Transverse colon (tissue), 4 donors: Measurements from ENCODE around the gene CHST13. TPM values are rescaled to one million over a fixed set of nuclear protein-coding genes. Genes with fewer than 3 reads are reported as not detected.
A peak's percentile ranks its signal among the peaks of the same experiment; 100 is the strongest.

Experiments
- DNase-seq: peaks from one replicate; pipeline ENCODE4 v3.0.0-alpha.2; 2019
- H3K27ac ChIP-seq, 4 donors: fragments of 200-600 bp; sonication (generic); 2 replicates each; pipeline ENCODE4 v1.5.1; 2016 to 2018; ENCODE audit warnings: inconsistent platforms in 4 of 4
- H3K27me3 ChIP-seq: fragments of 200-600 bp; sonication (generic); 2 replicates; pipeline ENCODE4 v1.5.1; 2017; ENCODE audit warnings: inconsistent platforms
- H3K36me3 ChIP-seq, 4 donors: fragments of 200-600 bp; sonication (generic); 2 replicates each; pipeline ENCODE4 v1.5.1; 2017 to 2019; ENCODE audit warnings: inconsistent platforms in 4 of 4
- H3K4me1 ChIP-seq, 4 donors: fragments of 200-600 bp; sonication (generic); 2 replicates each; pipeline ENCODE4 v1.5.1; 2017 to 2020; ENCODE audit warnings: inconsistent platforms in 4 of 4
- H3K4me3 ChIP-seq, 4 donors: fragments of 200-600 bp; sonication (generic); 1 replicate in 1 of 4; 2 replicates in 3 of 4; pipeline versions ENCODE4 v1.5.1 to v1.6.1; 2017 to 2019; ENCODE audit warnings: inconsistent platforms in 4 of 4
- H3K9me3 ChIP-seq, 2 donors: fragments of 200-600 bp; sonication (generic); 2 replicates each; pipeline ENCODE4 v1.5.1; 2017 to 2019; ENCODE audit warnings: inconsistent platforms in 2 of 2
- CTCF ChIP-seq, 5 experiments: fragments of 200-600 bp in 3 of 5; fragments of 450-650 bp in 2 of 5; sonication (generic) in 3 of 5; IDR thresholded peaks; 1 replicate in 2 of 5; 2 replicates in 3 of 5; pipeline ENCODE4 v1.5.1; 2016 to 2017; ENCODE audit warnings: antibody characterized with exemption in 5 of 5, inconsistent platforms in 3 of 5, mild to moderate bottlenecking in 2 of 5, moderate library complexity in 1 of 5
- EP300 ChIP-seq: sonication (generic); formaldehyde crosslinking; IDR thresholded peaks from one replicate; pipeline ENCODE4 v1.6.1; 2017; ENCODE audit warnings: antibody characterized with exemption, low read depth
- POLR2A ChIP-seq: fragments of 450-650 bp; IDR thresholded peaks from one replicate; pipeline ENCODE4 v1.6.1; 2016; ENCODE audit warnings: antibody characterized with exemption, mild to moderate bottlenecking, moderate library complexity
- POLR2AphosphoS5 ChIP-seq, 3 donors: sonication (generic); formaldehyde crosslinking; IDR thresholded peaks; one replicate each; pipeline ENCODE4 v1.6.1; 2016; ENCODE audit warnings: antibody characterized with exemption in 3 of 3
- WGBS, 2 donors: methylation state at CpG; one replicate each; pipeline ENCODE4 v1.1.5; 2018; ENCODE audit warnings: low coverage in 1 of 2; 5-methylcytosine and 5-hydroxymethylcytosine counted together
- in situ Hi-C, 4 donors: fragments of 200-750 bp; cut with MboI; loops; one replicate each; pipeline versions ENCODE4 v1.15.0 to v1.15.1; 2017; ENCODE audit warnings: low sequenced_read_pairs in 3 of 4, low pct_ligation_motif_present in 1 of 4, low pct_unique_long_range_greater_than_20kb in 1 of 4
- intact Hi-C: fragments of 100-400 bp; cut with DNase I; formaldehyde crosslinking; loops from one replicate; pipeline ENCODE4 v1.15.1; 2023; ENCODE audit warnings: low total_unique reads
- total RNA-seq, 4 donors: library from RNA; depleted of rRNA; stranded (reverse); fragments of >200 nt; gene quantifications; one replicate each; pipeline ENCODE4 v1.1.0, GENCODE V29; 2016

Gene CHST13
- total RNA-seq, 4 donors from 2014 or later, result 2.0 to 6.4 (median 4.9) TPM; not detected in 1

- in situ Hi-C loops, result no loop called here
- Histone ChIP-seq H3K4me3 (no peak overlapping the region), H3K4me1 (no peaks in the 10 kb centered on the region), H3K9me3 (no peaks in the 10 kb centered on the region), H3K27me3 (peaks cover 18% of the 10 kb centered on the region), H3K27ac (no peak overlapping the region), H3K36me3 (no peaks in the 10 kb centered on the region)
- 88% methylated on average over 89 of the region's 101 CpGs; no CpG with 5 or more reads in 1 of the 2 donors for WGBS, 2 donors
- intact Hi-C loops, result no loop called here
- DNase-seq, result peak; percentile 1
- TF ChIP-seq CTCF (IDR thresholded peaks at IDR 0.05) (no peak), POLR2A (no peak)
Measured at GRCh38 chr3:126541628-126542339, 17.8 kb downstream of the CHST13 start.

GRCh38 chr3:126542340-126543241 is 18.6 kb downstream of the CHST13 start:
- no peaks in the 10 kb centered on the region for H3K9me3 ChIP-seq
- 91 to 92% methylated on average over 7 to 57 of the region's 57 CpGs for WGBS, 2 donors
- H3K27me3 ChIP-seq, result peaks cover 18% of the 10 kb centered on the region
- in situ Hi-C loops, result no loop called here
- no peak overlapping the region for H3K27ac ChIP-seq
- DNase-seq, result peak; percentile 6
- H3K4me3 ChIP-seq, result no peak overlapping the region
- no peaks in the 10 kb centered on the region for H3K36me3 ChIP-seq
- no peaks in the 10 kb centered on the region for H3K4me1 ChIP-seq
- intact Hi-C loops, result no loop called here
- no peak for TF ChIP-seq EP300
- no peak for TF ChIP-seq POLR2AphosphoS5 (IDR thresholded peaks at IDR 0.05)
- no peak for TF ChIP-seq POLR2A

GRCh38 chr3:126543457-126544061 is 19.6 kb downstream of the CHST13 start:
- WGBS, 2 donors, result 93% methylated on average over 2 of the region's 2 CpGs; no CpG with 5 or more reads in 1 of the 2 donors
- peaks cover 18% of the 10 kb centered on the region for H3K27me3 ChIP-seq
- no peaks in the 10 kb centered on the region for H3K9me3 ChIP-seq
- H3K36me3 ChIP-seq, result no peaks in the 10 kb centered on the region
- in situ Hi-C loops, result no loop called here
- H3K4me3 ChIP-seq, result no peak overlapping the region
- intact Hi-C loops, result loop anchor here (2.0 kb wide), 1 partner anchor 77 kb away; no protein-coding TSS in a partner anchor
- H3K4me1 ChIP-seq, result no peaks in the 10 kb centered on the region
- no peak for TF ChIP-seq POLR2AphosphoS5 (IDR thresholded peaks at IDR 0.05)
- no peak overlapping the region for H3K27ac ChIP-seq
- peak; percentile 3 for DNase-seq

GRCh38 chr3:126544596-126545281 is 20.8 kb downstream of the CHST13 start:
- Histone ChIP-seq H3K27ac (no peak overlapping the region), H3K4me1 (no peaks in the 10 kb centered on the region), H3K9me3 (no peaks in the 10 kb centered on the region), H3K36me3 (no peaks in the 10 kb centered on the region), H3K27me3 (peaks cover 18% of the 10 kb centered on the region), H3K4me3 (no peak overlapping the region)
- in situ Hi-C loops (no loop called here), intact Hi-C loops (loop anchor here (2.0 kb wide), 1 partner anchor 78 kb away; no protein-coding TSS in a partner anchor)
- no peak for TF ChIP-seq CTCF (IDR thresholded peaks at IDR 0.05)
- 53% methylated on average over 7 of the region's 7 CpGs; no CpG with 5 or more reads in 1 of the 2 donors for WGBS, 2 donors
- peak; percentile 7 for DNase-seq
